SK-N-SH treated with all-trans-retinoic acid at 6 μM for 48 hours (cell line): ENCODE measurements around the gene LANCL1.

Experiments used
- ATAC-seq: fragments of 200-7000 bp; cut with Tn5 transposase; 3 replicates; pipeline ENCODE4 v1.9.1; 2020; ENCODE audit warnings: mild to moderate bottlenecking, moderate library complexity
- ARNTL ChIP-seq: fragments of 450-650 bp; formaldehyde crosslinking; IDR thresholded peaks from 2 replicates; pipeline ENCODE4 v1.5.0; 2020; ENCODE audit warnings: low read depth, mild to moderate bottlenecking, moderate library complexity, borderline replicate concordance
- BACH2 ChIP-seq: fragments of 250-450 bp; sonication (Bioruptor Pico); IDR thresholded peaks from 2 replicates; pipeline ENCODE4 v1.9.0; 2021; ENCODE audit warnings: mild to moderate bottlenecking, borderline replicate concordance
- CREB5 ChIP-seq: fragments of 250-450 bp; sonication (Bioruptor Pico); IDR thresholded peaks from 2 replicates; pipeline ENCODE4 v1.5.1; 2020; ENCODE audit warnings: low read depth, mild to moderate bottlenecking, moderate library complexity
- CSDC2 ChIP-seq: fragments of 250-450 bp; sonication (Bioruptor Pico); IDR thresholded peaks from 2 replicates; pipeline ENCODE4 v1.5.0; 2020; ENCODE audit warnings: mild to moderate bottlenecking, moderate library complexity
- CSRNP3 ChIP-seq: fragments of 250-450 bp; sonication (Bioruptor Pico); IDR thresholded peaks from 2 replicates; pipeline ENCODE4 v1.5.1; 2021; ENCODE audit warnings: mild to moderate bottlenecking, moderate library complexity
- ESRRG ChIP-seq: fragments of 250-450 bp; sonication (Bioruptor Pico); IDR thresholded peaks from 2 replicates; pipeline ENCODE4 v1.6.1; 2021; ENCODE audit warnings: mild to moderate bottlenecking
- GLIS3 ChIP-seq: fragments of 250-450 bp; sonication (Bioruptor Pico); IDR thresholded peaks from 2 replicates; pipeline ENCODE4 v1.5.0; 2020; ENCODE audit warnings: mild to moderate bottlenecking, moderate library complexity
- ISL1 ChIP-seq: fragments of 250-450 bp; sonication (Bioruptor Pico); IDR thresholded peaks from 2 replicates; pipeline ENCODE4 v2.1.2; 2022; ENCODE audit warnings: mild to moderate bottlenecking, moderate library complexity
- OSR1 ChIP-seq: fragments of 250-450 bp; sonication (Bioruptor Pico); IDR thresholded peaks from 2 replicates; pipeline ENCODE4 v1.8.0; 2022; ENCODE audit warnings: moderate library complexity, mild to moderate bottlenecking, inconsistent platforms
- POU6F1 ChIP-seq: fragments of 250-450 bp; sonication (Bioruptor Pico); IDR thresholded peaks from 2 replicates; pipeline ENCODE4 v1.8.0; 2021; ENCODE audit warnings: low read depth, mild to moderate bottlenecking, moderate library complexity, borderline replicate concordance
- PPARA ChIP-seq: fragments of 250-450 bp; sonication (Bioruptor Pico); IDR thresholded peaks from 2 replicates; pipeline ENCODE4 v1.5.0; 2020; ENCODE audit warnings: mild to moderate bottlenecking, borderline replicate concordance
- RARB ChIP-seq: fragments of 250-450 bp; sonication (Bioruptor Pico); IDR thresholded peaks from 2 replicates; pipeline ENCODE4 v1.8.0; 2021; ENCODE audit warnings: mild to moderate bottlenecking, moderate library complexity
- TCF4 ChIP-seq: fragments of 250-450 bp; sonication (Bioruptor Pico); IDR thresholded peaks from 2 replicates; pipeline ENCODE4 v1.8.0; 2021; ENCODE audit warnings: mild to moderate bottlenecking, moderate library complexity, borderline replicate concordance
- TOX ChIP-seq: fragments of 250-450 bp; sonication (Bioruptor Pico); IDR thresholded peaks from 2 replicates; pipeline ENCODE4 v1.8.0; 2021; ENCODE audit warnings: mild to moderate bottlenecking, moderate library complexity, borderline replicate concordance
- ZC3H10 ChIP-seq: fragments of 250-450 bp; sonication (Bioruptor Pico); IDR thresholded peaks from 2 replicates; pipeline ENCODE4 v1.5.1; 2021; ENCODE audit warnings: mild to moderate bottlenecking, moderate library complexity
- ZFP3 ChIP-seq: fragments of 250-450 bp; sonication (Bioruptor Pico); IDR thresholded peaks from 2 replicates; pipeline ENCODE4 v1.5.0; 2020; ENCODE audit warnings: mild to moderate bottlenecking, moderate library complexity
- ZFP30 ChIP-seq: fragments of 450-650 bp; formaldehyde crosslinking; IDR thresholded peaks from 2 replicates; pipeline ENCODE4 v1.5.0; 2022; ENCODE audit warnings: mild to moderate bottlenecking, moderate library complexity
- ZNF565 ChIP-seq: fragments of 450-650 bp; formaldehyde crosslinking; conservative IDR thresholded peaks from 2 replicates; pipeline ENCODE4 v1.5.0; 2020; ENCODE audit warnings: low read depth, mild to moderate bottlenecking, moderate library complexity
- ZNF70 ChIP-seq: fragments of 450-650 bp; formaldehyde crosslinking; IDR thresholded peaks from 2 replicates; pipeline ENCODE4 v1.5.0; 2020; ENCODE audit warnings: mild to moderate bottlenecking, moderate library complexity
- ZNF8 ChIP-seq: fragments of 450-650 bp; formaldehyde crosslinking; IDR thresholded peaks from 2 replicates; pipeline ENCODE4 v1.5.0; 2020; ENCODE audit warnings: mild to moderate bottlenecking, moderate library complexity
- TF ChIP-seq, protein P1 (sequence below): fragments of 250-450 bp; sonication (Bioruptor Pico); IDR thresholded peaks from 2 replicates; pipeline ENCODE4 v1.8.0; 2020; ENCODE audit warnings: mild to moderate bottlenecking, moderate library complexity, borderline replicate concordance
- TF ChIP-seq, protein P2 (sequence below): fragments of 250-450 bp; sonication (Bioruptor Pico); IDR thresholded peaks from 2 replicates; pipeline ENCODE4 v1.5.0; 2020; ENCODE audit warnings: mild to moderate bottlenecking, moderate library complexity

Gene LANCL1

DNA sequence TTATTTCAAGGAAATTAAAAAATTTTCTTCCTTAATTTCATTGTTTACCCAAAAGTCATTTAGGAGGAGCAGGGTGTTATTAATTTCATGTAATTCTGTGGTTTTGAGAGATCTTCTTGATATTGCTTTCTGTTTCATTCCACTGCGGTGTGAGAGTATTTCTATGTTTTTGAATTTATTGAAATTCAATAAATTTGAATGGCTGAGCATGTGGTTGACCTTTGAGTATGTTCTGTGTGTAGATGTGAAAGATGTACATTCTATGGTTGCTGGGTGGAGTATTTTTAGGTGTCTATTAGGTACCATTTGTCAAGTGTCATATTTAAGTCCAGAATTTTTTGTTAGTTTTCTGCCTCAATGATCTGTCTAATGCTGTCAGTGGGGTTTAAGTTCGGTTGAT lies 39.4 kb upstream of the LANCL1 start (continued):
- TF ChIP-seq GLIS3 (no peak), TCF4 (CRISPR knock-in tag) (no peak), CSRNP3 (no peak)

GRCh38 chr2:210503725-210504191 lies 27.2 kb upstream of the LANCL1 start:
- TF ChIP-seq ESRRG (no peak), GLIS3 (no peak), RARB (no peak), ZNF565 (CRISPR knock-in tag) (no peak), BACH2 (CRISPR knock-in tag) (no peak), ZC3H10 (CRISPR knock-in tag) (no peak), CSDC2 (CRISPR knock-in tag) (no peak), PPARA (no peak), ZFP30 (CRISPR knock-in tag) (no peak), POU6F1 (CRISPR knock-in tag) (no peak), ISL1 (CRISPR knock-in tag) (no peak), TOX (no peak), OSR1 (CRISPR knock-in tag) (no peak), CSRNP3 (no peak), ZFP3 (CRISPR knock-in tag) (no peak), ARNTL (no peak)
- TF ChIP-seq, protein P1, sequence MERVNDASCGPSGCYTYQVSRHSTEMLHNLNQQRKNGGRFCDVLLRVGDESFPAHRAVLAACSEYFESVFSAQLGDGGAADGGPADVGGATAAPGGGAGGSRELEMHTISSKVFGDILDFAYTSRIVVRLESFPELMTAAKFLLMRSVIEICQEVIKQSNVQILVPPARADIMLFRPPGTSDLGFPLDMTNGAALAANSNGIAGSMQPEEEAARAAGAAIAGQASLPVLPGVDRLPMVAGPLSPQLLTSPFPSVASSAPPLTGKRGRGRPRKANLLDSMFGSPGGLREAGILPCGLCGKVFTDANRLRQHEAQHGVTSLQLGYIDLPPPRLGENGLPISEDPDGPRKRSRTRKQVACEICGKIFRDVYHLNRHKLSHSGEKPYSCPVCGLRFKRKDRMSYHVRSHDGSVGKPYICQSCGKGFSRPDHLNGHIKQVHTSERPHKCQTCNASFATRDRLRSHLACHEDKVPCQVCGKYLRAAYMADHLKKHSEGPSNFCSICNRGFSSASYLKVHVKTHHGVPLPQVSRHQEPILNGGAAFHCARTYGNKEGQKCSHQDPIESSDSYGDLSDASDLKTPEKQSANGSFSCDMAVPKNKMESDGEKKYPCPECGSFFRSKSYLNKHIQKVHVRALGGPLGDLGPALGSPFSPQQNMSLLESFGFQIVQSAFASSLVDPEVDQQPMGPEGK (CRISPR knock-in tag), result no peak
- ATAC-seq, result no peak

DNA sequence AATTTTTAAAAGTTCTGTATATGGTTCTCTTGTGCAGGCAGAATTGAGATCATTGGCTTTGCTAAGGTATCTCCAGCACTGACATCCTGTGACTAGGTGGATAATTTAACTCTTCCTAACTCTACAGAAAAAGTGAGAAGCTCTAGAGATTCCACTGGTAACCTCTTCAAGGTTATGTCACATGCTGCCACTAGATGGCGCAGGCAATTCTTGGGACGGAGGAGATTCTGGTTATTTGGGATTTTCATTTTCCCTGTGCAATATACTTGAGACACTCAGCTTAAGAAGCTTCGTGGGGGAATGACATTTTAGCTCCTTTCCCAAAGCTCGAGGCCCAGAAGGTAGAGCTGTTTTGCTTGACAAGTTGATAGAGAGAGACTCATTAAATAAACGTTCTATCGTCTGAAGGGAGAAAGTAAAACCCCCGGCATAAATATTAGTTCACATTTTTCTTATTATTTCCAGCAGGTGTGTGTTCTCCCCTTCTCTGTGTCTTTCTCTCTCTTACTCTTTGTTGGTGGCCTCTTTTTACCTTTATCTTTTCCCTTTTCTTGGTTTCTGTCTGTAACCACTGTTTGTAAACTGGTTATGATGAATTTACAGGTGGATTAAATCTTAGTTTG lies 26.6 kb upstream of the LANCL1 start:
- no peak for TF ChIP-seq ZNF8 (CRISPR knock-in tag)
- TF ChIP-seq BACH2 (CRISPR knock-in tag), result no peak
- no peak for TF ChIP-seq ZNF70 (CRISPR knock-in tag)
- TF ChIP-seq CREB5 (CRISPR knock-in tag), result no peak
- ATAC-seq, result peak; percentile 92

DNA sequence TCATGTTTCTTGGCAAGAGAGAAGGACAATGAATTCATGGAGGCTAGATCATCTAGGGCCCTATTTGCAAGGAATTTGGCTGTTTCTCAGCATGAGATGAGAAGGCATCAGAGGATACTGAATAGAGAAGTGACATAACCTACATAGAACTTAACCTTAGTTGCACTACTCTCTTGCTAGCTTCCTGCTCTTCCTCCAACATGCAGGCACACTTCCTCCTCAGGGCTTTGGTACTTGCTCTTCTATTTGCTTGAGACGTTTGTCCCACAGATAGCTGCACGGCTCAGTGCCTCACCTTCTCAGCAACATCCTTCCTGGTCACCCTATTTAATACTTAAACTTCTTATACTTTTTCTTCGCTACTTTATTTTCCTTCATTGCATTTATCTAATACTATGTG lies 20.0 kb upstream of the LANCL1 start:
- ATAC-seq, result peak; percentile 27; the same call in 1 of the 3 replicates
- TF ChIP-seq GLIS3 (no peak), ZNF8 (CRISPR knock-in tag) (no peak), OSR1 (CRISPR knock-in tag) (no peak), ISL1 (CRISPR knock-in tag) (no peak), BACH2 (CRISPR knock-in tag) (no peak), CSDC2 (CRISPR knock-in tag) (no peak), ZNF70 (CRISPR knock-in tag) (no peak), ZFP3 (CRISPR knock-in tag) (no peak), ZFP30 (CRISPR knock-in tag) (no peak), ZC3H10 (CRISPR knock-in tag) (no peak), PPARA (no peak), TCF4 (CRISPR knock-in tag) (no peak), ZNF565 (CRISPR knock-in tag) (no peak)
- TF ChIP-seq, protein P1 (CRISPR knock-in tag), result no peak
- TF ChIP-seq, protein P2, sequence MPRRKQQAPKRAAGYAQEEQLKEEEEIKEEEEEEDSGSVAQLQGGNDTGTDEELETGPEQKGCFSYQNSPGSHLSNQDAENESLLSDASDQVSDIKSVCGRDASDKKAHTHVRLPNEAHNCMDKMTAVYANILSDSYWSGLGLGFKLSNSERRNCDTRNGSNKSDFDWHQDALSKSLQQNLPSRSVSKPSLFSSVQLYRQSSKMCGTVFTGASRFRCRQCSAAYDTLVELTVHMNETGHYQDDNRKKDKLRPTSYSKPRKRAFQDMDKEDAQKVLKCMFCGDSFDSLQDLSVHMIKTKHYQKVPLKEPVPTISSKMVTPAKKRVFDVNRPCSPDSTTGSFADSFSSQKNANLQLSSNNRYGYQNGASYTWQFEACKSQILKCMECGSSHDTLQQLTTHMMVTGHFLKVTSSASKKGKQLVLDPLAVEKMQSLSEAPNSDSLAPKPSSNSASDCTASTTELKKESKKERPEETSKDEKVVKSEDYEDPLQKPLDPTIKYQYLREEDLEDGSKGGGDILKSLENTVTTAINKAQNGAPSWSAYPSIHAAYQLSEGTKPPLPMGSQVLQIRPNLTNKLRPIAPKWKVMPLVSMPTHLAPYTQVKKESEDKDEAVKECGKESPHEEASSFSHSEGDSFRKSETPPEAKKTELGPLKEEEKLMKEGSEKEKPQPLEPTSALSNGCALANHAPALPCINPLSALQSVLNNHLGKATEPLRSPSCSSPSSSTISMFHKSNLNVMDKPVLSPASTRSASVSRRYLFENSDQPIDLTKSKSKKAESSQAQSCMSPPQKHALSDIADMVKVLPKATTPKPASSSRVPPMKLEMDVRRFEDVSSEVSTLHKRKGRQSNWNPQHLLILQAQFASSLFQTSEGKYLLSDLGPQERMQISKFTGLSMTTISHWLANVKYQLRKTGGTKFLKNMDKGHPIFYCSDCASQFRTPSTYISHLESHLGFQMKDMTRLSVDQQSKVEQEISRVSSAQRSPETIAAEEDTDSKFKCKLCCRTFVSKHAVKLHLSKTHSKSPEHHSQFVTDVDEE, result no peak
